IPS-18c (cell line): ENCODE results near the gene RYR2.
"Not testable (repeated sequence)": the region's sequence is repeated elsewhere in the genome, so short reads cannot be mapped to it uniquely, and the experiment has no call there.

ENCODE experiments used
- H3K4me3 ChIP-seq: 2 replicates; pipeline ENCODE4 v1.7.0; 2013; ENCODE audit warnings: low read depth, mild to moderate bottlenecking, low read length, moderate library complexity; ENCODE audit not compliant: insufficient read depth
- H3K9me3 ChIP-seq: one replicate; pipeline ENCODE4 v1.6.1; 2013; ENCODE audit warnings: mild to moderate bottlenecking, low read length, moderate library complexity; ENCODE audit not compliant: control insufficient read depth, insufficient read depth

The RYR2 gene

GRCh38 chr1:237795558-237795957 is 753.6 kb downstream of the RYR2 start:
- Histone ChIP-seq H3K4me3 (no peak overlapping the region), H3K9me3 (no peaks in the 10 kb centered on the region)

- Histone ChIP-seq H3K9me3 (no peaks in the 10 kb centered on the region), H3K4me3 (no peak overlapping the region)
These were observed 757.9 kb downstream of the RYR2 start for GRCh38 chr1:237799762-237800474.

GRCh38 chr1:237804516-237804915 is 762.5 kb downstream of the RYR2 start:
- H3K4me3 ChIP-seq = no peak overlapping the region
- no peaks in the 10 kb centered on the region for H3K9me3 ChIP-seq

- H3K9me3 ChIP-seq = no peaks in the 10 kb centered on the region
- H3K4me3 ChIP-seq = no peak overlapping the region
These were observed 767.1 kb downstream of the RYR2 start for GRCh38 chr1:237809099-237809498.

- Histone ChIP-seq H3K9me3 (no peaks in the 10 kb centered on the region), H3K4me3 (no peak overlapping the region)
These were observed 769.6 kb downstream of the RYR2 start for GRCh38 chr1:237811633-237812032.

- Histone ChIP-seq H3K4me3 (no peak overlapping the region), H3K9me3 (no peaks in the 10 kb centered on the region)
These were observed 770.1 kb downstream of the RYR2 start for GRCh38 chr1:237812061-237812460.

GRCh38 chr1:237814319-237814924 is 772.4 kb downstream of the RYR2 start:
- no peak overlapping the region for H3K4me3 ChIP-seq
- no peaks in the 10 kb centered on the region for H3K9me3 ChIP-seq

- no peaks in the 10 kb centered on the region for H3K9me3 ChIP-seq
These were observed 775.3 kb downstream of the RYR2 start for GRCh38 chr1:237817277-237817676.

GRCh38 chr1:237820634-237821033 is 778.6 kb downstream of the RYR2 start:
- H3K4me3 ChIP-seq, H3K9me3 ChIP-seq: not testable (repeated sequence)

More at GRCh38 chr1:237817277-237817676, 775.3 kb downstream of the RYR2 start:
- no peak overlapping the region for H3K4me3 ChIP-seq

- Histone ChIP-seq H3K9me3 (peaks cover 4% of the 10 kb centered on the region), H3K4me3 (no peak overlapping the region)
These were observed 790.9 kb downstream of the RYR2 start for GRCh38 chr1:237832858-237833257.

- no peak overlapping the region for H3K4me3 ChIP-seq
- peaks cover 2% of the 10 kb centered on the region for H3K9me3 ChIP-seq
These were observed 792.1 kb downstream of the RYR2 start for GRCh38 chr1:237834048-237834447.

GRCh38 chr1:237834461-237834860 is 792.5 kb downstream of the RYR2 start:
- Histone ChIP-seq H3K9me3 (no peaks in the 10 kb centered on the region), H3K4me3 (no peak overlapping the region)

GRCh38 chr1:237838320-237838719 is 796.3 kb downstream of the RYR2 start:
- Histone ChIP-seq H3K9me3 (peaks cover 2% of the 10 kb centered on the region), H3K4me3 (no peak overlapping the region)

GRCh38 chr1:237838904-237839534 is 797.0 kb downstream of the RYR2 start:
- Histone ChIP-seq H3K9me3 (peaks cover 2% of the 10 kb centered on the region), H3K4me3 (no peak overlapping the region)

- Histone ChIP-seq H3K4me3 (no peak overlapping the region), H3K9me3 (peaks cover 2% of the 10 kb centered on the region)
These were observed 799.5 kb downstream of the RYR2 start for GRCh38 chr1:237841485-237841884.

- not testable (repeated sequence) for H3K4me3 ChIP-seq, H3K9me3 ChIP-seq
These were observed 801.5 kb downstream of the RYR2 start for GRCh38 chr1:237843516-237843915.

- H3K4me3 ChIP-seq = no peak overlapping the region
These were observed 809.3 kb downstream of the RYR2 start for GRCh38 chr1:237851210-237851845.

GRCh38 chr1:237852342-237852741 is 810.4 kb downstream of the RYR2 start:
- Histone ChIP-seq H3K4me3 (no peak overlapping the region), H3K9me3 (no peaks in the 10 kb centered on the region)

More at GRCh38 chr1:237851210-237851845, 809.3 kb downstream of the RYR2 start:
- no peaks in the 10 kb centered on the region for H3K9me3 ChIP-seq
